Endothelial cell of umbilical vein (primary cell): ENCODE data around the gene CNOT9. TPM values are rescaled to one million over a fixed set of nuclear protein-coding genes. Genes with fewer than 3 reads are reported as not detected.

ENCODE experiments used
- BruUV-seq: library from RNA; stranded (reverse); fragments of 400-500 nt; replicated peaks from 2 replicates; lab custom pipeline; 2021; lab: Mats Ljungman, UMichigan
- CTCF ChIA-PET: fragments of 300-600, 350-600 bp; sonication (Branson Sonifier 250); formaldehyde crosslinking; loops from one replicate; lab custom pipeline; 2021; ENCODE audit warnings: antibody characterized with exemption, inconsistent platforms; lab: Charles Lee
- POLR2A ChIA-PET: fragments of 300-600, 350-600 bp; sonication (Branson Sonifier 250); formaldehyde crosslinking; loops from one replicate; lab custom pipeline; 2021; ENCODE audit warnings: antibody characterized with exemption, inconsistent platforms; lab: Charles Lee
- DNase-seq: peaks from one replicate; pipeline ENCODE4 v3.0.0-alpha.2; 2011; ENCODE audit warnings: low read depth, low spot score
- FAIRE-seq: peaks from 2 replicates; lab custom pipeline; 2011; peaks lifted over from hg19 to GRCh38; lab: Jason Lieb, UNC
- H2AFZ ChIP-seq: 2 replicates; pipeline ENCODE4 v1.6.0; 2012; ENCODE audit warnings: low read depth, low read length, control low read depth, inconsistent platforms
- H3K27ac ChIP-seq: 2 replicates; pipeline ENCODE4 v1.5.1; 2011; ENCODE audit warnings: low read depth, mild to moderate bottlenecking, control low read depth, low read length, moderate library complexity; ENCODE audit not compliant: insufficient read depth
- H3K27me3 ChIP-seq, 2 experiments: 2 replicates each; pipeline versions ENCODE4 v1.6.0 to v1.6.1; 2011; ENCODE audit warnings: low read length in 2 of 2, mixed read lengths in 1 of 2; ENCODE audit not compliant: control insufficient read depth in 2 of 2, insufficient read depth in 2 of 2
- H3K36me3 ChIP-seq, 2 experiments: 2 replicates in 1 of 2; 3 replicates in 1 of 2; pipeline ENCODE4 v1.5.1; 2011; ENCODE audit warnings: low read length in 2 of 2, mild to moderate bottlenecking in 1 of 2, moderate library complexity in 1 of 2; ENCODE audit not compliant: control insufficient read depth in 2 of 2, insufficient read depth in 2 of 2; ENCODE audit errors: extremely low read depth in 1 of 2
- H3K4me1 ChIP-seq: 3 replicates; pipeline ENCODE4 v1.5.1; 2011; ENCODE audit warnings: mild to moderate bottlenecking, low read length; ENCODE audit not compliant: control insufficient read depth, insufficient read depth; ENCODE audit errors: extremely low read depth
- H3K4me2 ChIP-seq: 2 replicates; pipeline ENCODE4 v1.6.1; 2011; ENCODE audit warnings: low read length, control low read depth, mixed read lengths; ENCODE audit not compliant: insufficient read depth
- H3K4me3 ChIP-seq, 3 experiments: fragments of 200-600 bp in 1 of 3; sonication (generic), shearing (Covaris generic) in 1 of 3; replicated peaks in 1 of 3; 2 replicates each; pipeline ENCODE4 v1.5.1; 2011 to 2016; ENCODE audit warnings: control low read depth in 3 of 3, low read length in 3 of 3, mild to moderate bottlenecking in 2 of 3, inconsistent platforms in 1 of 3, low read depth in 1 of 3, moderate library complexity in 1 of 3; ENCODE audit not compliant: insufficient read depth in 1 of 3
- H3K79me2 ChIP-seq: 2 replicates; pipeline ENCODE4 v1.6.0; 2012; ENCODE audit warnings: low read length, inconsistent platforms; ENCODE audit not compliant: control insufficient read depth, insufficient read depth
- H3K9ac ChIP-seq: replicated peaks from 2 replicates; pipeline ENCODE3; 2011; ENCODE audit warnings: low read length, control low read depth; ENCODE audit not compliant: insufficient read depth; ENCODE audit errors: extremely low read depth
- H3K9me1 ChIP-seq: replicated peaks from 3 replicates; pipeline ENCODE4 v1.6.0; 2011; ENCODE audit warnings: mild to moderate bottlenecking, low read length; ENCODE audit not compliant: control insufficient read depth, insufficient read depth; ENCODE audit errors: extremely low read depth
- H3K9me3 ChIP-seq: replicated peaks from 2 replicates; pipeline ENCODE4 v1.5.1; 2012; ENCODE audit warnings: low read length, inconsistent platforms; ENCODE audit not compliant: control insufficient read depth, insufficient read depth
- H4K20me1 ChIP-seq: replicated peaks from 2 replicates; pipeline ENCODE3; 2011; ENCODE audit warnings: mild to moderate bottlenecking, low read length; ENCODE audit not compliant: control insufficient read depth, insufficient read depth; ENCODE audit errors: extremely low read depth
- CTCF ChIP-seq, 2 donors: IDR thresholded peaks; 1 replicate in 1 of 2; 2 replicates in 1 of 2; pipeline ENCODE4 v1.5.1; 2011; ENCODE audit warnings: low read length in 2 of 2, mild to moderate bottlenecking in 2 of 2, moderate library complexity in 2 of 2, control low read depth in 1 of 2, inconsistent platforms in 1 of 2, low read depth in 1 of 2; ENCODE audit not compliant: insufficient read depth in 1 of 2; ENCODE audit errors: extremely low read depth in 1 of 2
- EZH2 ChIP-seq: IDR thresholded peaks from 2 replicates; pipeline ENCODE4 v1.6.1; 2012; ENCODE audit warnings: borderline replicate concordance, low read depth, mild to moderate bottlenecking, moderate library complexity, low read length, inconsistent platforms; ENCODE audit not compliant: severe bottlenecking
- FOS ChIP-seq: IDR thresholded peaks from 2 replicates; pipeline ENCODE4 v1.6.1; 2011; ENCODE audit warnings: mild to moderate bottlenecking, low read length, moderate library complexity, borderline replicate concordance; ENCODE audit not compliant: insufficient read depth
- GATA2 ChIP-seq: IDR thresholded peaks from 2 replicates; pipeline ENCODE4 v1.7.0; 2011; ENCODE audit warnings: low read depth, mild to moderate bottlenecking, moderate library complexity, mixed read lengths, low read length; ENCODE audit not compliant: insufficient read length, insufficient read depth
- JUN ChIP-seq: IDR thresholded peaks from 2 replicates; pipeline ENCODE4 v1.6.1; 2011; ENCODE audit warnings: borderline replicate concordance, low read depth; ENCODE audit not compliant: insufficient read length, insufficient read depth
- MAX ChIP-seq: IDR thresholded peaks from 2 replicates; pipeline ENCODE4 v1.6.1; 2011; ENCODE audit not compliant: insufficient read depth, insufficient read length
- MYC ChIP-seq: IDR thresholded peaks from one replicate; pipeline ENCODE4 v1.6.1; 2011; ENCODE audit warnings: mild to moderate bottlenecking, low read depth, low read length
- POLR2A ChIP-seq: IDR thresholded peaks from 2 replicates; pipeline ENCODE4 v1.6.1; 2012; ENCODE audit warnings: low read depth, mild to moderate bottlenecking, control low read depth, low read length
- POLR2AphosphoS5 ChIP-seq: IDR thresholded peaks from 2 replicates; pipeline ENCODE4 v1.6.1; 2012; ENCODE audit warnings: low read depth, mild to moderate bottlenecking, control low read depth, low read length, moderate library complexity; ENCODE audit not compliant: insufficient read depth
- dilution Hi-C: fragments of 300-500 bp; cut with MboI; formaldehyde crosslinking; loops from one replicate; pipeline ENCODE4 v1.15.0; 2019; ENCODE audit warnings: low sequenced_read_pairs; ENCODE audit not compliant: extremely low pct_ligation_motif_present
- intact Hi-C: fragments of 100-400 bp; cut with micrococcal nuclease; formaldehyde crosslinking; loops from one replicate; pipeline ENCODE4 v1.10.0; 2022
- polyA plus RNA-seq, 4 experiments: library from polyadenylated mRNA; depleted of rRNA in 3 of 4; stranded (reverse) in 3 of 4; unstranded in 1 of 4; fragments of >200 nt; gene quantifications; 2 replicates each; pipeline versions ENCODE4 v1.2.1 to v1.2.3, GENCODE V29; 2011 to 2012; ENCODE audit warnings: missing spikeins in 1 of 4
- total RNA-seq: library from RNA; stranded (reverse); gene quantifications from 2 replicates; pipeline ENCODE4 v1.2.3, GENCODE V29; 2021

CNOT9 gene
- total and polyA plus RNA-seq, 2 donors (not counting 3 experiments of a cell fraction or from before 2014, with no cell fraction given) = 53.2 to 68.9 TPM

- Histone ChIP-seq H3K9me3 (no peaks in the 10 kb centered on the region), H3K4me2 (peak overlapping the region; percentile 57), H3K9me1 (no peaks in the 10 kb centered on the region), H3K27ac (peak overlapping the region; percentile 78), H2AFZ (no peak overlapping the region), H3K9ac (no peak overlapping the region), H3K79me2 (no peaks in the 10 kb centered on the region), H4K20me1 (no peaks in the 10 kb centered on the region), H3K4me1 (peaks cover 20% of the 10 kb centered on the region), H3K36me3 (peaks cover under 1 to 19% of the 10 kb centered on the region in 2 experiments), H3K27me3 (no peaks in the 10 kb centered on the region), H3K4me3 (no peak overlapping the region)
- DNase-seq (peak; percentile 95), FAIRE-seq (peak; percentile 99)
- dilution Hi-C loops (no loop called here), intact Hi-C loops (loop anchor here (1.0 to 5.0 kb wide), 5 partner anchors 9 to 235 kb away; partner anchors contain the start of genes BCS1L, CNOT9, CTDSP1 and USP37)
- CTCF ChIA-PET = interaction anchor here (1.0 to 2.0 kb wide), 7 partner anchors 9 to 45 kb away, joined by 3 to 7 read pairs (median 4); partner anchors contain the start of gene PLCD4
- TF ChIP-seq EZH2 (no peak), MYC (no peak), POLR2AphosphoS5 (peak; percentile 76), POLR2A (peak; percentile 59), MAX (no peak), GATA2 (peak; percentile 96), FOS (peak; percentile 92), JUN (peak; percentile 97)
- BruUV-seq = no TSS peak
- POLR2A ChIA-PET = interaction anchor here (0.6 to 0.8 kb wide), 2 partner anchors 8 to 24 kb away, joined by 3 to 5 read pairs; partner anchors contain the start of gene PLCD4
These were observed 63.2 kb downstream of the CNOT9 start for GRCh38 chr2:218631837-218632236.

GRCh38 chr2:218635719-218636118 lies 67.1 kb downstream of the CNOT9 start:
- Histone ChIP-seq H3K9me1 (no peaks in the 10 kb centered on the region), H3K4me1 (peaks cover 18% of the 10 kb centered on the region), H3K36me3 (peaks cover 22 to 40% of the 10 kb centered on the region in 2 experiments), H4K20me1 (no peaks in the 10 kb centered on the region), H3K27ac (no peak overlapping the region), H3K79me2 (no peaks in the 10 kb centered on the region), H3K4me2 (no peak overlapping the region), H3K9me3 (no peaks in the 10 kb centered on the region), H3K27me3 (no peaks in the 10 kb centered on the region), H2AFZ (no peak overlapping the region), H3K9ac (no peak overlapping the region), H3K4me3 (no peak overlapping the region)
- DNase-seq (no peak), FAIRE-seq (no peak)
- ChIA-PET POLR2A (no interaction called here), CTCF (no interaction called here)
- dilution Hi-C loops (no loop called here), intact Hi-C loops (no loop called here)
- no TSS peak for BruUV-seq
- no peak for TF ChIP-seq GATA2
- no peak for TF ChIP-seq EZH2
- TF ChIP-seq MYC = no peak
- no peak for TF ChIP-seq POLR2A
- no peak for TF ChIP-seq FOS
- no peak for TF ChIP-seq POLR2AphosphoS5
- no peak for TF ChIP-seq CTCF (IDR thresholded peaks at IDR 0.05; ENCODE audit: extremely low read depth in 1 of 2, insufficient read depth in 1 of 2, low read depth in 1 of 2, low read length in 2 of 2)
- no peak for TF ChIP-seq JUN
- TF ChIP-seq MAX = no peak
